C4-2B (cell line): ENCODE data around the gene FAM193B.

Experiments used
- CTCF ChIP-seq: fragments of 450-650 bp; conservative IDR thresholded peaks from 2 replicates; pipeline ENCODE4 v1.5.1; 2017; ENCODE audit warnings: mild to moderate bottlenecking
- ZFX ChIP-seq: fragments of 450-650 bp; IDR thresholded peaks from 2 replicates; pipeline ENCODE4 v1.6.1; 2017

DNA sequence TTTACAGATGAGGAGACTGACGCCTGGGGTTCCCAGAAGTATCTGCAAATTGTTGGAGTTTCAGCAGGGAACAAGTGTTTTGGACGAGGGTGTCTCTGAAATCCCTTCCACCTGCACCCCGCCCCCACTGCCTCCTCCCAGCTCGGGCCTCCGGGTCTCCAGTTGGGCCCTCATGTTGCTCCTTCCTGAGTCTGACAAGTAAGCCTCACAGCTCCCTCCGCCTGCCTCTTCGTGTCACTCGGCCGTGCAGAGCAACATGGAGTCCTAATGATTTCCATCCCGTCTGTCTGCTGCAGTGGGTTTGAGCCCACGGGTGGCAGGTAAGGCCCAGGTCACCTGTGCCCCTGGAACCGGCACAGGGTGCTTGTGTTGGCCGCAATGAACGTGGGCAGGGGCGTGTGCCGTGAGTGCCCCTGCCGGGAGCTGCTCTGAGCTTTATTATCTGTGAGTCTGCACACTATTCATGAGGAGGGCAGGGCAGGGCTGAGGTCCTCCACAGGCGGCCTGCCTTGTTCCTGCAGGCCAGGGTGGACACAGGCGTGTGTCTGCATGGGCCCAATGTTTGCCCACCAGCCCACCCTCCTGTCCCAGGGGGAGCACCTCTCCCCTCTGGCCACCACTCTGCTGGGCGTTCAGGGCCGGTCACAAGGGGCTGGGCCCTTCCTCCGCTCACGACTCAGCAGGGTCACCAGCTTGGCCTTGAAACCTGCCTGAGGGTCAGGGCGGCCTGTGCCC lies 50.8 kb downstream of the FAM193B start:
- TF ChIP-seq CTCF (no peak), ZFX (peak; percentile 8; the same call in 1 of the 2 replicates)
